VCaP (cell line): Measurements from ENCODE around the gene LAPTM5.
"Not testable (repeated sequence)": the region's sequence is repeated elsewhere in the genome, so short reads cannot be mapped to it uniquely, and the experiment has no call there.

ENCODE experiments used
- H3K27ac ChIP-seq: fragments of 450-650 bp; 2 replicates; pipeline ENCODE4 v1.5.1; 2017
- CTCF ChIP-seq: fragments of 450-650 bp; conservative IDR thresholded peaks from 2 replicates; pipeline ENCODE4 v1.5.1; 2017; ENCODE audit warnings: mild to moderate bottlenecking, moderate library complexity

Gene LAPTM5

GRCh38 chr1:30799233-30799511, 41.6 kb upstream of the LAPTM5 start:
- no peak for TF ChIP-seq CTCF
- H3K27ac ChIP-seq = no peak overlapping the region

GRCh38 chr1:30798389-30799232, 41.0 kb upstream of the LAPTM5 start:
- no peak overlapping the region for H3K27ac ChIP-seq
- no peak for TF ChIP-seq CTCF

GRCh38 chr1:30795026-30795425, 37.5 kb upstream of the LAPTM5 start:
- H3K27ac ChIP-seq = no peak overlapping the region
- TF ChIP-seq CTCF = no peak

- no peak overlapping the region for H3K27ac ChIP-seq
- TF ChIP-seq CTCF = no peak
Observed at GRCh38 chr1:30794260-30794659, 36.7 kb upstream of the LAPTM5 start.

GRCh38 chr1:30793209-30793608, 35.6 kb upstream of the LAPTM5 start:
- no peak for TF ChIP-seq CTCF
- no peak overlapping the region for H3K27ac ChIP-seq

GRCh38 chr1:30791868-30792267, 34.3 kb upstream of the LAPTM5 start:
- H3K27ac ChIP-seq = no peak overlapping the region
- no peak for TF ChIP-seq CTCF

GRCh38 chr1:30790850-30791778, 33.5 kb upstream of the LAPTM5 start:
- no peak for TF ChIP-seq CTCF
- H3K27ac ChIP-seq = no peak overlapping the region

- H3K27ac ChIP-seq = not testable (repeated sequence)
Observed at GRCh38 chr1:30790256-30790525, 32.6 kb upstream of the LAPTM5 start.
